Stimulated activated CD8-positive, alpha-beta memory T cell treated with anti-CD3 and anti-CD28 coated beads, Interleukin-7, amount 100 ng/mL, for 1 hour (primary cell): ENCODE data around the gene GALNT15.
A peak's percentile ranks its signal among the peaks of the same experiment; 100 is the strongest.

Experiments
- DNase-seq, 2 donors: peaks; one replicate each; pipeline ENCODE4 v3.0.0-alpha.2; 2020; ENCODE audit warnings: low read depth in 2 of 2

The GALNT15 gene

GRCh38 chr3:16224325-16224724 lies 49.8 kb downstream of the GALNT15 start:
- DNase-seq: no peak

GRCh38 chr3:16227566-16227965 lies 53.1 kb downstream of the GALNT15 start:
- DNase-seq: no peak

- DNase-seq: no peak
Observed at GRCh38 chr3:16229681-16230080, 55.2 kb downstream of the GALNT15 start.

- no peak for DNase-seq
Observed at GRCh38 chr3:16231983-16232382, 57.5 kb downstream of the GALNT15 start.

GRCh38 chr3:16233806-16234205 lies 59.3 kb downstream of the GALNT15 start:
- DNase-seq: no peak

GRCh38 chr3:16234281-16234680 lies 59.8 kb downstream of the GALNT15 start:
- no peak for DNase-seq

GRCh38 chr3:16236030-16236639 lies 61.7 kb downstream of the GALNT15 start:
- DNase-seq: no peak

GRCh38 chr3:16236856-16237393 lies 62.4 kb downstream of the GALNT15 start:
- no peak for DNase-seq

- no peak for DNase-seq
Observed at GRCh38 chr3:16239086-16239770, 64.7 kb downstream of the GALNT15 start.

- DNase-seq: no peak
Observed at GRCh38 chr3:16239780-16240179, 65.3 kb downstream of the GALNT15 start.

GRCh38 chr3:16240229-16241023 lies 65.9 kb downstream of the GALNT15 start:
- DNase-seq: no peak

GRCh38 chr3:16241225-16241624 lies 66.7 kb downstream of the GALNT15 start:
- no peak for DNase-seq

- no peak for DNase-seq
Observed at GRCh38 chr3:16242177-16242576, 67.7 kb downstream of the GALNT15 start.

- no peak for DNase-seq
Observed at GRCh38 chr3:16243706-16244490, 69.4 kb downstream of the GALNT15 start.

GRCh38 chr3:16245609-16246008 lies 71.1 kb downstream of the GALNT15 start:
- no peak for DNase-seq

- peak; percentile 53 to 59 for DNase-seq
Observed at GRCh38 chr3:16247282-16248061, 73.0 kb downstream of the GALNT15 start.

GRCh38 chr3:16248556-16248955 lies 74.1 kb downstream of the GALNT15 start:
- no peak for DNase-seq

GRCh38 chr3:16249336-16249735 lies 74.9 kb downstream of the GALNT15 start:
- no peak for DNase-seq

GRCh38 chr3:16249886-16250285 lies 75.4 kb downstream of the GALNT15 start:
- DNase-seq: no peak

- no peak for DNase-seq
Observed at GRCh38 chr3:16251316-16252085, 77.0 kb downstream of the GALNT15 start.
